ENCODE measurements around the gene SNRK. TPM values are rescaled to one million over a fixed set of nuclear protein-coding genes. Genes with fewer than 3 reads are reported as not detected.

The SNRK gene
- total RNA-seq, 1 experiment from 2014 or later = 25.4 TPM

- Mint-ChIP-seq H3K4me3 (ENCODE audit: unreplicated experiment) (no peak overlapping the region), H3K36me3 (ENCODE audit: insufficient read depth, unreplicated experiment) (no peaks in the 10 kb centered on the region), H3K4me1 (ENCODE audit: low read depth, unreplicated experiment) (no peaks in the 10 kb centered on the region), H3K27me3 (ENCODE audit: insufficient read depth, unreplicated experiment) (no peaks in the 10 kb centered on the region), H3K27ac (ENCODE audit: unreplicated experiment) (no peak overlapping the region), H3K9me3 (ENCODE audit: unreplicated experiment) (no peaks in the 10 kb centered on the region)
- Histone ChIP-seq H3K9me3 (no peaks in the 10 kb centered on the region), H3K4me3 (ENCODE audit: low read depth, low read length) (no peak overlapping the region), H3K27me3 (replicated peaks; ENCODE audit: control insufficient read depth, insufficient read depth, low read length) (no peaks in the 10 kb centered on the region), H3K4me1 (no peaks in the 10 kb centered on the region), H3K36me3 (ENCODE audit: control insufficient read depth, insufficient read depth, low read length) (no peaks in the 10 kb centered on the region; the same call in 1 of the 2 replicates)
- BruUV-seq (replicated peaks) = no TSS peak
- POLR2A ChIA-PET = no interaction called here
- TF ChIP-seq, protein P1, sequence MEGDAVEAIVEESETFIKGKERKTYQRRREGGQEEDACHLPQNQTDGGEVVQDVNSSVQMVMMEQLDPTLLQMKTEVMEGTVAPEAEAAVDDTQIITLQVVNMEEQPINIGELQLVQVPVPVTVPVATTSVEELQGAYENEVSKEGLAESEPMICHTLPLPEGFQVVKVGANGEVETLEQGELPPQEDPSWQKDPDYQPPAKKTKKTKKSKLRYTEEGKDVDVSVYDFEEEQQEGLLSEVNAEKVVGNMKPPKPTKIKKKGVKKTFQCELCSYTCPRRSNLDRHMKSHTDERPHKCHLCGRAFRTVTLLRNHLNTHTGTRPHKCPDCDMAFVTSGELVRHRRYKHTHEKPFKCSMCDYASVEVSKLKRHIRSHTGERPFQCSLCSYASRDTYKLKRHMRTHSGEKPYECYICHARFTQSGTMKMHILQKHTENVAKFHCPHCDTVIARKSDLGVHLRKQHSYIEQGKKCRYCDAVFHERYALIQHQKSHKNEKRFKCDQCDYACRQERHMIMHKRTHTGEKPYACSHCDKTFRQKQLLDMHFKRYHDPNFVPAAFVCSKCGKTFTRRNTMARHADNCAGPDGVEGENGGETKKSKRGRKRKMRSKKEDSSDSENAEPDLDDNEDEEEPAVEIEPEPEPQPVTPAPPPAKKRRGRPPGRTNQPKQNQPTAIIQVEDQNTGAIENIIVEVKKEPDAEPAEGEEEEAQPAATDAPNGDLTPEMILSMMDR (IDR thresholded peaks at IDR 0.05; ENCODE audit: insufficient read depth in 1 of 2, low read depth in 1 of 2, low read length in 1 of 2, severe bottlenecking in 1 of 2, unreplicated experiment in 1 of 2) = no peak
- intact Hi-C loops (cut with micrococcal nuclease; ENCODE audit: unreplicated experiment) = no loop called here
- no peak for DNase-seq
- CTCF ChIA-PET = no interaction called here
Measured at GRCh38 chr3:43365601-43366305, 79.4 kb downstream of the SNRK start.

DNA sequence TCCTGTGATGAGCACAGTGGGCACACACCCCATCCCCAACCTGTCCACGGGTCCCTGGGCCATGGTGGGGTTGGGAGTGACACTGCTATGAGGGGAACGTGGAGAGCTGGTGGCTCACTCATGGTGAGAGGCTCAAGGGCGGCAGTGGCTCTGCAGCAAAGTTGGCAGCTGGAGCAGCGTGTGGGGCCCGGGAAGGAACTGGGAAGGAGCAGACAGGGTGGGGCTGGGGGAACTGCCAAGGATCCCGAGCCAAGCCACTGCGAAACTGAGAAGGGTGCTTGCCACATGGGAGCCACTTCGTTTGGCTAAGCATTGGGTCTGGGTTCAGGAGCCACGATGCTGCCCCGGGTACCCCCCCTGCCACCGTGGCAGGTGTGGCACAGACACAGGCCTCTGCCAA is 80.1 kb downstream of the SNRK start:
- Mint-ChIP-seq H3K4me3 (ENCODE audit: unreplicated experiment) (no peak overlapping the region), H3K36me3 (ENCODE audit: insufficient read depth, unreplicated experiment) (no peaks in the 10 kb centered on the region), H3K27me3 (ENCODE audit: insufficient read depth, unreplicated experiment) (no peaks in the 10 kb centered on the region), H3K4me1 (ENCODE audit: low read depth, unreplicated experiment) (no peaks in the 10 kb centered on the region), H3K9me3 (ENCODE audit: unreplicated experiment) (no peaks in the 10 kb centered on the region), H3K27ac (ENCODE audit: unreplicated experiment) (no peak overlapping the region)
- H3K4me1 ChIP-seq = no peaks in the 10 kb centered on the region
- ChIA-PET POLR2A (no interaction called here), CTCF (no interaction called here)
- H3K9me3 ChIP-seq = no peaks in the 10 kb centered on the region
- no TSS peak for BruUV-seq (replicated peaks)
- no peak overlapping the region for H3K4me3 ChIP-seq (ENCODE audit: low read depth, low read length)
- TF ChIP-seq, protein P1 (IDR thresholded peaks at IDR 0.05; ENCODE audit: insufficient read depth in 1 of 2, low read depth in 1 of 2, low read length in 1 of 2, severe bottlenecking in 1 of 2, unreplicated experiment in 1 of 2) = no peak
- no peak for DNase-seq
- no peaks in the 10 kb centered on the region for H3K27me3 ChIP-seq (replicated peaks; ENCODE audit: control insufficient read depth, insufficient read depth, low read length)
- intact Hi-C loops (cut with micrococcal nuclease; ENCODE audit: unreplicated experiment) = no loop called here
- no peaks in the 10 kb centered on the region; the same call in 1 of the 2 replicates for H3K36me3 ChIP-seq (ENCODE audit: control insufficient read depth, insufficient read depth, low read length)

GRCh38 chr3:43366885-43367284 is 80.5 kb downstream of the SNRK start:
- Histone ChIP-seq H3K9me3 (no peaks in the 10 kb centered on the region), H3K4me3 (ENCODE audit: low read depth, low read length) (no peak overlapping the region), H3K27me3 (replicated peaks; ENCODE audit: control insufficient read depth, insufficient read depth, low read length) (no peaks in the 10 kb centered on the region), H3K4me1 (no peaks in the 10 kb centered on the region), H3K36me3 (ENCODE audit: control insufficient read depth, insufficient read depth, low read length) (no peaks in the 10 kb centered on the region; the same call in 1 of the 2 replicates)
- CTCF ChIA-PET = no interaction called here
- no peak overlapping the region for H3K27ac Mint-ChIP-seq (ENCODE audit: unreplicated experiment)
- no peaks in the 10 kb centered on the region for H3K4me1 Mint-ChIP-seq (ENCODE audit: low read depth, unreplicated experiment)
- TF ChIP-seq, protein P1 (IDR thresholded peaks at IDR 0.05; ENCODE audit: insufficient read depth in 1 of 2, low read depth in 1 of 2, low read length in 1 of 2, severe bottlenecking in 1 of 2, unreplicated experiment in 1 of 2) = no peak
- POLR2A ChIA-PET = no interaction called here
- H3K27me3 Mint-ChIP-seq (ENCODE audit: insufficient read depth, unreplicated experiment) = no peaks in the 10 kb centered on the region
- intact Hi-C loops (cut with micrococcal nuclease; ENCODE audit: unreplicated experiment) = no loop called here
- no peaks in the 10 kb centered on the region for H3K9me3 Mint-ChIP-seq (ENCODE audit: unreplicated experiment)
- BruUV-seq (replicated peaks) = no TSS peak
- H3K4me3 Mint-ChIP-seq (ENCODE audit: unreplicated experiment) = no peak overlapping the region
- no peak for DNase-seq
- H3K36me3 Mint-ChIP-seq (ENCODE audit: insufficient read depth, unreplicated experiment) = no peaks in the 10 kb centered on the region

Data from Caco-2 (cell line).